GM13976 (cell line): ENCODE data around the gene SH3RF3.

Source experiments
- DNase-seq: peaks from one replicate; pipeline ENCODE4 v3.0.0; 2012; ENCODE audit warnings: low spot score
- CTCF ChIP-seq: IDR thresholded peaks from 2 replicates; pipeline ENCODE4 v1.5.1; 2012; ENCODE audit warnings: borderline replicate concordance, mild to moderate bottlenecking; ENCODE audit not compliant: insufficient read depth; ENCODE audit errors: extremely low read depth, missing control alignments, control extremely low read depth
- in situ Hi-C: fragments of 300-500 bp; cut with MboI; formaldehyde crosslinking; loops from one replicate; pipeline ENCODE4 v1.12.0; 2022; ENCODE audit warnings: low sequenced_read_pairs, mixed read lengths, inconsistent platforms; ENCODE audit not compliant: unreplicated experiment

SH3RF3 gene

DNA sequence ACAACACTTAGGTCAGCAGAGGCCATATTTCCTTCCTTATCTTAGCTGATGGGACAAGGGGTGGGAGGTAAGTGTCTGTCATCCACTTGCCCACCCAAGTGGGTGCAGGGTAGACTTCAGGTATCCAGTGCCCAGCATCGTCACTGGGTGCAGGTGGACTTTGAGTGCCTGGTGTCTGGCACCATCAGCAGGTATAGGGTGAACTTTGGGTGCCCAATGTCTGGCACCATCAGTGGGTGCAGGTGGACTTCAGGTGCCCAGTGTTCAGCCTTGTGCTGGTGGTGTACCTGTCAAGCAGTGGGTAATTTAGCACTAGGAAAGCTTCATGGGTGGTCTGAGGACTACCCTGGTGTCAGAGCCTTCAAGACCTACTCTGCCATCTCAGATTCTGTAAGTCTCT, 309.1 kb downstream of the SH3RF3 start:
- no peak for TF ChIP-seq CTCF
- in situ Hi-C loops: no loop called here
- DNase-seq: no peak

DNA sequence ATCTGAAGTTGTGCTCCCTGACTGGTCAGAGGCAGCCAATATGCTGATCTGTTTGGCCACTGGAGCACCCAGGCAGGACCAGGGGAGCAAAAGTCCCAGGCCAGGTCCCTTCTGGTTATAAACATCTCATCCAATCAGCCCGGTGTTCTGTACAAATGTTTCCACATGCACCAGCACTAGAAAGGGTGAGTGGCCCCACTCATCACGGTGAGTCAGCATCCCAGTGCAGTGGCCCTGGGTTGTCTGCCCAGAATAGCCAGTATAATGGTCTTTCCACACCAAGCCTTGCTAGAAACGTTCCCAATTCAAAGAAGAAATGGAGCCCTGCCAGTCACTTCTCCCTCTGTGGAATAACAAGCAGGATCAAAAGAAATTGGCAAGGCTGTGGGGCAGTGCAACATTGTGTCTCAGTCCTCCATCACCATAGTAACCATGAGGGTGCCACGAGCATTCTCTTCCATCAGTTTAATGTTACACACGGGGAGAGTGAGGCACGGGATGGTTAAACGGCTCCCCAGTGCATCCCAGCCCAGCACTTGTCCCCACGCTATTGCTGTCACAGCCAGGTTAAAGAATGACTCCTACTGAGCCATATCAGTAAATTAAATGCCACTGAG, 309.9 kb downstream of the SH3RF3 start:
- TF ChIP-seq CTCF: no peak
- DNase-seq: no peak
- in situ Hi-C loops: no loop called here

- no peak for TF ChIP-seq CTCF
- in situ Hi-C loops: no loop called here
- no peak for DNase-seq
Observed at GRCh38 chr2:109439390-109439786, 310.4 kb downstream of the SH3RF3 start.

GRCh38 chr2:109439986-109440385, 311.0 kb downstream of the SH3RF3 start:
- no peak for TF ChIP-seq CTCF
- no peak for DNase-seq
- in situ Hi-C loops: no loop called here

GRCh38 chr2:109440499-109441156, 311.6 kb downstream of the SH3RF3 start:
- DNase-seq: no peak
- TF ChIP-seq CTCF: no peak
- in situ Hi-C loops: no loop called here

- in situ Hi-C loops: no loop called here
- no peak for DNase-seq
- TF ChIP-seq CTCF: no peak
Observed at GRCh38 chr2:109442715-109443319, 313.8 kb downstream of the SH3RF3 start.
